Measurements from ENCODE around the gene PLA2G4F. TPM values are rescaled to one million over a fixed set of nuclear protein-coding genes. Genes with fewer than 3 reads are reported as not detected.

PLA2G4F gene
- not detected for total RNA-seq

GRCh38 chr15:42156243-42156922, at the start of gene PLA2G4F:
PLA2G4F (minus strand) TSS chr15:42156636; CDS start chr15:42156549, 87 bp downstream.

GRCh38 chr15:42094512-42094963, 61.9 kb downstream of the PLA2G4F start, which contains the start of gene PLA2G4D:
PLA2G4D (minus strand) TSS chr15:42094562; CDS start chr15:42094459, 103 bp downstream.

Small RNA genes within 50 kb of the gene (microRNA-seq; reads per million reads assigned to microRNA genes)
- 56.3 reads per million, percentile 66 among the genes with 10 or more reads in this experiment for gene MIR627 (ENCODE audit: borderline microRNAs expressed, borderline replicate concordance)

Other genes starting within 250 kb of the PLA2G4F start
- gene EHD4, start 184.1 kb downstream of the PLA2G4F start, total RNA-seq, result 10 to 100 TPM; 17.1 TPM
- not detected for gene PLA2G4E, start 135.6 kb downstream of the PLA2G4F start, total RNA-seq
- not detected for gene PLA2G4D, start 62.1 kb downstream of the PLA2G4F start, total RNA-seq
- gene VPS39, start 51.7 kb upstream of the PLA2G4F start, total RNA-seq, result 10 to 100 TPM; 76.9 to 81.4 TPM
- 10 to 100 TPM; 29.7 to 33.8 TPM for gene GANC, start 116.6 kb upstream of the PLA2G4F start, total RNA-seq
- 10 to 100 TPM; 41.6 to 42.6 TPM for gene TMEM87A, start 116.8 kb upstream of the PLA2G4F start, total RNA-seq
- gene CAPN3, start 202.9 kb upstream of the PLA2G4F start, total RNA-seq, result 1 to 10 TPM; 5.6 to 6.2 TPM

Measured in activated naive CD4-positive, alpha-beta T cell treated with anti-CD3 and anti-CD28 coated beads, Interleukin-2, amount 10 ng/mL, durations not matched to agents 5 hours and 36 hours (primary cell).